Muscle of back (tissue), 11 donors: Measurements from ENCODE around the gene RUNX2. TPM values are rescaled to one million over a fixed set of nuclear protein-coding genes. Genes with fewer than 3 reads are reported as not detected.
"Not testable (repeated sequence)": the region's sequence is repeated elsewhere in the genome, so short reads cannot be mapped to it uniquely, and the experiment has no call there.

Experiments used
- DNase-seq, 3 donors: peaks; one replicate each; pipeline versions ENCODE4 v3.0.0 to v3.0.0-alpha.2; 2013
- polyA plus RNA-seq, 10 donors: library from polyadenylated mRNA; unstranded; fragments of 120-200 nt; gene quantifications; one replicate each; pipeline ENCODE4 v1.2.1, GENCODE V29; 2013; ENCODE audit not compliant: insufficient read length in 10 of 10

The RUNX2 gene
- polyA plus RNA-seq, 10 donors, result 0.45 to 3.0 (median 0.83) TPM

- no peak for DNase-seq
These were observed 126.1 kb downstream of the RUNX2 start for GRCh38 chr6:45454008-45454911.

DNA sequence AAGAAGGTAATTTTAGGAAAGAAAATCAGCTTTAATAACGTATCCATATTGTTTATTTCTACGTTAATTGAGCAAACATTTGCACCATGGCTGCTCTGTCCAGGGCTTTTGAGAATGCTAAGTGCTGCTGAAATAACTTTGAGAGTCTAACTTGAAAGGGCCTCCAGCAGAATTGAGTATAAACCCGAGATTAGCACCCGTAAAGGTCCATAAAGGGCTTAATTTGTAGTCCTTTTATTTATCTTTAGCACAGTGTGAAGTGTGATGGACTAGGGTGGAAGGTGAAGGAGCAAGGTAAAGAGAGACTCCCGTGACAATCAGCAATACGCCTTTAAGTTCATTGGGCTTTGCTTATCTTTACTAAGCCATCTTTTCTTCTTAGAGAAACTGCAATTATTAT lies 127.3 kb downstream of the RUNX2 start:
- no peak for DNase-seq

GRCh38 chr6:45457141-45457540 lies 129.0 kb downstream of the RUNX2 start:
- no peak for DNase-seq

DNA sequence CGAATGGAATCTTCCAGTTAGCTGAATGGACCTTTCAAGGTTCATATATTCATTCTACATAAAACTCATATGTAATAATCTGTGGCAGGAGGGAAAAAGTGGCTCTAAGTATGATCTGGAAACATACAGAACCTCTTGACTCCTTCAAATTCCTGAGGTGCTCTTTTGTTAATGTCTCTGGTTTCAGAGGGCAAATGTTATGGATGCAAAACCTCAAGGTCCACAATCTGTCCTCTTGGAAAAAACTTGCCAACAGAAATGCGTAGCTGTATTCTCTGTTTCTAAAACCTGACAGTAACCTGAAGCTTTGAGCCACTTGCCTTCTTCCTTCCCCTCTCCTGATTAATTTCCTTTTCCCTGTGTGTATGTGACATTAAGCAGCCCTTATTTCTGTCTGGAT lies 130.5 kb downstream of the RUNX2 start:
- no peak for DNase-seq

DNA sequence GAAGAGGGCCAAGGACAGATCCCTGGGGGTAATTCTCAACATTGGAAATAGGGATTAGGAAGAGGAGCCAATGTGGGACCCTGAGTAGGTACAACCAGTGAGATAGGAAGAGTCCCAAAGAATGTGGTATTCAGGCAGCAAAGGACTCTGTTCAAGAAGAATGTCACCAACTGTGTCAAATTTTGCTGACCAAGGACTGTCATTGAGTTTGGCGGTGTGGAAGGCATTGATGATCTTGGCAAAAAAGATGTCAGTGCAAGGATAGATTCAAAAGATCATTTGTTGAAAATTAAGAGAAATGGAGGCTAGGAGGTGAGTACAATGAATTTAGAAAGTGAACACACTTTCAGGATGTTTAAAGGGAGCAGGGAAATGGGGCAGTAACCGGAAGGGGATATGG lies 132.0 kb downstream of the RUNX2 start:
- no peak for DNase-seq

- no peak for DNase-seq
These were observed 133.4 kb downstream of the RUNX2 start for GRCh38 chr6:45461486-45461885.

GRCh38 chr6:45462190-45463134 lies 134.3 kb downstream of the RUNX2 start:
- no peak for DNase-seq

DNA sequence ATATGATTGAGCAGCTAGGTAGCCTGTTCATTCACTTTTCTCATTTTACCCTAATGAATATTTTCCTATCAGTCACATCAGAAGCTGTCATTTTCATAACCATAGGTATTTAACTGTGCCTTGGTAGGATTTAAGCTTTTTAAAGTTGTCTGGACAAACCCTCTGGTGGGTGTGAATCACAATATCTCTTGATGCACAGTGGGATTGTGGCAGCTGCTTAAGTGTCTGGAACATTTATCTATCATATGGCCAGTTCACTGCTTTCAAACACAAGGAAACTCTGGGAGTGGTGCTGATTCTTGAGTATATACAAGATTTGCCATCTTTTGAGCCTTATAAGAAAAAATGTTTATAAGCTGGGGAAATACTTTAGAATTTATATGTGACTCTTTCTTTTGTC lies 136.6 kb downstream of the RUNX2 start:
- DNase-seq, result no peak

DNA sequence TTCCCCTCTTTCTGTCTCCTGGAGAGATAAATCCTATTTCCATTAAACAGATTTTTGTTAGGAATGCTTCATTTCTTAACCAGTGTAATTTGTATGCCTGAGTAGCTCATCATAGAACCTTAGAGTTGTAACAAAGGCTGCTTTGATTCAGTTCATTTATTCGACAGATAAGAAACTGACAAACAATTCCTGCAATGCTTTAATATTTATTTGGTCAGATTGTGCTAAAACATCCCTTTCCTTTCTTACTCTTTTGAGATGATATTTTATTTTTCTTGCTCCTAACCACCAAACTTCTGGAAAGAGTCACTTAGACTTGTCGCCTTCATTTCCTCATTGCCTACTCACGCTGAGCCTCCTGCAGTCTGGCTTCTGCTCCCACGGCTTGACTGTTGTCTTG lies 138.6 kb downstream of the RUNX2 start:
- DNase-seq, result no peak

DNA sequence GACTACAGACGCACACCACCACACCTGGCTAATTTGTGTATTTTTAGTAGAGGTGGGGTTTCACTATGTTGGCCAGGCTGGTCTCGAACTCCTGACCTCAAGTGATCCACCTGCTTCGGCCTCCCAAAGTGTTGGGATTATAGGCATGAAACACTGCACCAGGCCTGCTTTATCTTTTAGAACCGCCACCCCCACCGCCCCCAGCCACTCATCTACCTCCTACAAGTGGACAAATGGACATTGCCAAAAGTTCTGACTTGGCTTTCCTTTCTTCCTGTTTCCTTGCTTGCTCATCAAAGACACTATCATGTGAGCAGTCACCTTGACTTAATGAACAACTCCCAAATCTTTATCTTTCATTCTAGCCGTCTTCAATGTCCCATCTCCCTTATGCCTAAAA lies 139.3 kb downstream of the RUNX2 start:
- not testable (repeated sequence) for DNase-seq

- DNase-seq, result no peak
These were observed 139.7 kb downstream of the RUNX2 start for GRCh38 chr6:45467853-45468252.

DNA sequence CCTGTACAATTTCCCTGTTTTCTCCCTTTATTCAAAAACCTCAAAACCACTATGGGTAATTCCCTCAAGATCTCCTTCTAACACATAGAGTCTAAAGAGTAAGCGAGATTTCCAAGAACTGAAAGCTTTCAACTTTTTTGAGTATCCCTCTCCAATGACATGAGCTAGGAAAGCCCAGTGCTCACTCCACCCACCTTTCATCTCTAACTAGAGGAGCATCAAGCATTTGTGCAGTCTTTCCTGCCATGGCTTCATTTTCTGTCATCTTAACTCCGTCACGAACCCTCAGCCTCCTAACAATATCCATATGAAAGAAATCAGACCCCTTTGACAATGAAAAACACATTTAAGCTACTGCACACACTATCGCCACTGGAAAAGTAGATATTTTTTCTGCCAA lies 141.5 kb downstream of the RUNX2 start:
- no peak for DNase-seq

DNA sequence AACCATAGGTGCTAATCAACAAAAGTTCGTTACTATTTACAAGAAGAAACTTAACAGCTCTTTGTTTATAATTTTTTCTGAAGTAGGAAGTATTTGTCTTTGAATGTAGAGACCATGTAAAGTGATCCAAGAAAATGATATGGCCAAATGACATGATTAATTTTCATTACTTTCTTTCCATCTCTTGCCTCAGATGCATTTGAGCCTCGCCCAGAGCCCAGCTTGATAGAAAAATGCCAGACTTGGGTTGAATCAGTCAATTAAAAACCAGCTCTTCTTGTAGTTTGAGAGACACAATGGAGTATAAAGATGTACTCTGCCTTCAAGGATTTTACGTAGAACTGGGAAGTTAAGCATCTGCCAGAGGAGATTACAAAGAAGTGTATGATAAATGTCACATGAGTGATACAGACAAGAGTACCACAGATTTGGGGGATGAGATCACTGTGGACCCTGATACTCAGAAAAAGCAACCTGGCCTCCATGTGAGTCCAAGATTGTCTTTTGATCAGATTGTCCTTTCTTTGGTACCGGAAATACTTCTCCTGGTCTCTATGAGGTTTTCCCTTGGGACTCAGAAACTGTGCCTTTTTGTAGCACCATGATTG lies 142.1 kb downstream of the RUNX2 start:
- DNase-seq, result no peak

- peak in 1 of 3 donors; percentile 63 for DNase-seq
These were observed 144.3 kb downstream of the RUNX2 start for GRCh38 chr6:45472382-45472781.

DNA sequence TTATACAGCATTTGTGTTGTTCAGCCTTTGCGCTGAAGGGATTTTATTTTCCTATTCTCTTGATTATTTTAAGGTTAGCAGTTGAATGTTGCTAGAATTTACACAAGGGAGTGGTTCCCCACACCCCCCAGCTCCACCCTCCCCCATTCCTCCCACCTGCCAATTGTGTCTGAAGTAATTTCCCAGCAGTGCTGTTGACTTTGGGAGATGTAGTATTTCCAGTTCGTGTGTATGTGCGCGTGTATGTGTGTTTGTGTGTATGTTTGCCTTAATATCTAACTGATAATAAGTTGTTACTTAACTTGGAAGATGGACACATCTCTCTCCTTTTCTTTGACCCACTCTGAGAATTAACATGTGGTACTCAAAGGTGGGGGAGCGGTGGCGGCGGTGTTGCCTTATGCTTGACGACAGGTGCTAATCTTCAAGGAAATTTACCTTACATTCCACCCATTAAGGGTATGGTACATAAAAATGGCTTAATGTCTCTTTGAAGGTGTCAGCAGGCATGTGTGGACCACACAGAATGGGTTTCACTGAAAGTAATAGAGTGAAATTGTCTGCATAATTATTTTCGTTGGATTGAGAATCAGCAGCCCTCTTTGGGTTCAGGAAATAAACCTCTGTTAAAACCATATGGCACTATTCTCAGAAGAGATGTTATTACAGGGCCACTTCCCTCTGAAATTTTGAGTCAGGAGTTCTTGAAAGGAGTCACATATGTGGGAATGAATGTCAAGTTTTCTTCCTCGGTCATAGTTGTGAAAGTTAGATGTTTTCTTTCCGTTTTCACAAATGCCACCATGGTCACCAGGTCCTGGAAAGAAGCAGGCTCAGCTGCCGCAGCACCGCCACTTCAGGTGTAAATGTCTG lies 145.2 kb downstream of the RUNX2 start:
- no peak for DNase-seq

GRCh38 chr6:45474376-45474775 lies 146.2 kb downstream of the RUNX2 start:
- no peak for DNase-seq

GRCh38 chr6:45476341-45476740 lies 148.2 kb downstream of the RUNX2 start:
- no peak for DNase-seq

GRCh38 chr6:45477278-45477677 lies 149.1 kb downstream of the RUNX2 start:
- no peak for DNase-seq

- DNase-seq, result no peak
These were observed 149.7 kb downstream of the RUNX2 start for GRCh38 chr6:45477790-45478189.

GRCh38 chr6:45478240-45478639 lies 150.1 kb downstream of the RUNX2 start:
- DNase-seq, result peak in 1 of 3 donors; percentile 23
